Endothelial cell of hepatic sinusoid (primary cell): ENCODE results near the gene TFF1.
"Not testable (repeated sequence)": the region's sequence is repeated elsewhere in the genome, so short reads cannot be mapped to it uniquely, and the experiment has no call there.

Experiments used
- in situ Hi-C: cut with HindIII; loops from 2 replicates; pipeline ENCODE4 v1.10.0; 2017; ENCODE audit warnings: low sequenced_read_pairs

Gene TFF1

GRCh38 chr21:42366292-42367010, at the start of gene TFF1:
TFF1 (minus strand) TSS chr21:42366535; CDS start chr21:42366495, 40 bp downstream.
- in situ Hi-C loops = no loop called here

- in situ Hi-C loops = no loop called here
Observed at GRCh38 chr21:42414928-42415769, 48.8 kb upstream of the TFF1 start.

GRCh38 chr21:42414553-42414927, 48.2 kb upstream of the TFF1 start:
- in situ Hi-C loops = no loop called here

- in situ Hi-C loops = no loop called here
Observed at GRCh38 chr21:42414066-42414465, 47.7 kb upstream of the TFF1 start.

- in situ Hi-C loops = no loop called here
Observed at GRCh38 chr21:42413500-42413899, 47.2 kb upstream of the TFF1 start.

GRCh38 chr21:42413093-42413492, 46.8 kb upstream of the TFF1 start:
- in situ Hi-C loops = no loop called here

- in situ Hi-C loops = no loop called here
Observed at GRCh38 chr21:42412636-42412933, 46.2 kb upstream of the TFF1 start.

GRCh38 chr21:42411891-42412635, 45.7 kb upstream of the TFF1 start:
- in situ Hi-C loops = no loop called here

- in situ Hi-C loops = no loop called here
Observed at GRCh38 chr21:42411197-42411869, 45.0 kb upstream of the TFF1 start.

- in situ Hi-C loops = no loop called here
Observed at GRCh38 chr21:42409366-42409765, 43.0 kb upstream of the TFF1 start.

GRCh38 chr21:42408718-42409117, 42.4 kb upstream of the TFF1 start:
- in situ Hi-C loops = not testable (repeated sequence)

- in situ Hi-C loops = no loop called here
Observed at GRCh38 chr21:42407476-42407875, 41.1 kb upstream of the TFF1 start.

- in situ Hi-C loops = no loop called here
Observed at GRCh38 chr21:42406866-42407265, 40.5 kb upstream of the TFF1 start.

- in situ Hi-C loops = no loop called here
Observed at GRCh38 chr21:42406201-42406621, 39.9 kb upstream of the TFF1 start.

GRCh38 chr21:42405064-42406013, 39.0 kb upstream of the TFF1 start:
- in situ Hi-C loops = no loop called here

- in situ Hi-C loops = no loop called here
Observed at GRCh38 chr21:42404539-42404938, 38.2 kb upstream of the TFF1 start.

GRCh38 chr21:42403611-42404231, 37.4 kb upstream of the TFF1 start, which contains the start of gene UBASH3A:
UBASH3A (plus strand) TSS chr21:42403902; CDS start chr21:42403946, 44 bp downstream.
- in situ Hi-C loops = no loop called here

GRCh38 chr21:42401820-42402251, 35.5 kb upstream of the TFF1 start:
- in situ Hi-C loops = no loop called here

GRCh38 chr21:42401154-42401553, 34.8 kb upstream of the TFF1 start:
- in situ Hi-C loops = no loop called here
